C4-2B (cell line): ENCODE data around the gene TMTC1.
"Not testable (repeated sequence)": the region's sequence is repeated elsewhere in the genome, so short reads cannot be mapped to it uniquely, and the experiment has no call there.

Experiments used
- H3K27ac ChIP-seq: fragments of 450-650 bp; 2 replicates; pipeline ENCODE4 v1.5.1; 2017
- ZFX ChIP-seq: fragments of 450-650 bp; IDR thresholded peaks from 2 replicates; pipeline ENCODE4 v1.6.1; 2017
- TF ChIP-seq, protein P1 (sequence below): fragments of 450-650 bp; conservative IDR thresholded peaks from 2 replicates; pipeline ENCODE4 v1.5.1; 2017; ENCODE audit warnings: mild to moderate bottlenecking

Gene TMTC1

DNA sequence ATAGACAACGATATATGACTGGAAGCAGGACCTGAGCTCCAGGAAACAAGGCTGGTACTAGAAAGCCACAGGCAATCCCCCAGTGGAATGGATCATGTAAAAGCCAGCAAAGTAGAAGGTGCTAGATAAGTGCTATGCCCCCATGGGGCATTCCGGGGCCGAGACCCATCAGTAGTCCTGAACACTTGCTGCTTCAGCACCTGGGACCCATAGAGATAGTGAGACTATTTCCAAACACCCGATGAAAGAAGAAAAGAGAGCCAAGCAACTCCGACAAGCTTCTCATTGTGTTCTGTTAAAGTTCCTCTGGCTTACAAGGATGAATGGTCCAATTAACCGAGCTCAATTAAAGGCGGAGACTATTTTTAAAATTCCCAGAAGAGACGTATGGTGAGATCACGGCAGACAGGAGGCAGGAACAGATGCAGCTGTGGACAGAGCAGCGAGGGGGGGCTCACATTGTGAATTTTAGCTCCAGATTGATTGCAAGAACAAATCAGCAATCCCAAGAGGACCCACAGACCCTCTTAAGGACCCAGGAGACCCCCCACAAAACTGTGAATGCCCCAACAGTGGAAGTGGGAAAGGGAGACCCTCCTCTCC is 143.7 kb downstream of the TMTC1 start:
- H3K27ac ChIP-seq: no peak overlapping the region
- no peak for TF ChIP-seq ZFX
- TF ChIP-seq, protein P1, sequence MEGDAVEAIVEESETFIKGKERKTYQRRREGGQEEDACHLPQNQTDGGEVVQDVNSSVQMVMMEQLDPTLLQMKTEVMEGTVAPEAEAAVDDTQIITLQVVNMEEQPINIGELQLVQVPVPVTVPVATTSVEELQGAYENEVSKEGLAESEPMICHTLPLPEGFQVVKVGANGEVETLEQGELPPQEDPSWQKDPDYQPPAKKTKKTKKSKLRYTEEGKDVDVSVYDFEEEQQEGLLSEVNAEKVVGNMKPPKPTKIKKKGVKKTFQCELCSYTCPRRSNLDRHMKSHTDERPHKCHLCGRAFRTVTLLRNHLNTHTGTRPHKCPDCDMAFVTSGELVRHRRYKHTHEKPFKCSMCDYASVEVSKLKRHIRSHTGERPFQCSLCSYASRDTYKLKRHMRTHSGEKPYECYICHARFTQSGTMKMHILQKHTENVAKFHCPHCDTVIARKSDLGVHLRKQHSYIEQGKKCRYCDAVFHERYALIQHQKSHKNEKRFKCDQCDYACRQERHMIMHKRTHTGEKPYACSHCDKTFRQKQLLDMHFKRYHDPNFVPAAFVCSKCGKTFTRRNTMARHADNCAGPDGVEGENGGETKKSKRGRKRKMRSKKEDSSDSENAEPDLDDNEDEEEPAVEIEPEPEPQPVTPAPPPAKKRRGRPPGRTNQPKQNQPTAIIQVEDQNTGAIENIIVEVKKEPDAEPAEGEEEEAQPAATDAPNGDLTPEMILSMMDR: no peak

DNA sequence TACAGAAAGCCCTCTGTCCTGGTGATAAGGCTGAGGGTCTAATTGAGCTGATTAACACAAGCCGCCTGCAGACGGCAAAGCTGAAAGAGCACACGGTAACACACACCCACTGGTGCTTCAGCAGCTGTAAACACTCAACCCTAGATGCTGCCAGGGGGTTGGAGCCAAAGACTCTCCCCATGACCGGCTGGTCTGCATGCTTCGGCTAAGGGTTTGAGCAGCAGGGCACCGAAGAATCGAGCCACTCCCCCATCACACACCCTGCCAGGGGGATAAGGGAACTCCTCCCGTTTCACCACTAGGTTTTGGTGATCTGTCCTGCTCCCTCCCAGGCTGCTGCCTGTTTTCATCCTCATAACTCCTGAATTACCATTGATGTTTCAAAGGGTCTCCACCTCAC is 145.2 kb downstream of the TMTC1 start:
- H3K27ac ChIP-seq: no peak overlapping the region

DNA sequence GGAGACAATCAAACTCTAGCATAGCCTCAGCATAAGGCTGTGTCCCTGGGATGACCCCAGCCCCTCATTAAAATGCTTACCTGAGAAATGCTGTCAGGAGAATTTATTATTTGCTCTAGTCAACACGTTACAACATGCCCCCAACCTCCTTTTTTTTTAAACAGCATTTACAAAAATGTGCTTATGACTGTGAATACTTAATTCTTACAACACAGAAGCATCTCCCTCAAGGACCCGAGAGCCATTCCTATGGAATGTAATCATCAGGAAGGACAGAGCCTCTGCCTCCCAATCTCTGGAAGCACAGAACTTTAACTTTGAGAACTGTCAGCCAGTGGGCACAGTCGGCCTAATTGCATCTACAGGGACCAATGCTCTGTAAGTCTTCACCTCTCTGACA is 149.7 kb downstream of the TMTC1 start:
- no peak for TF ChIP-seq ZFX
- TF ChIP-seq, protein P1: no peak
- H3K27ac ChIP-seq: no peak overlapping the region

More for the DNA sequence above, 145.2 kb downstream of the TMTC1 start:
- TF ChIP-seq, protein P1: no peak
- no peak for TF ChIP-seq ZFX

DNA sequence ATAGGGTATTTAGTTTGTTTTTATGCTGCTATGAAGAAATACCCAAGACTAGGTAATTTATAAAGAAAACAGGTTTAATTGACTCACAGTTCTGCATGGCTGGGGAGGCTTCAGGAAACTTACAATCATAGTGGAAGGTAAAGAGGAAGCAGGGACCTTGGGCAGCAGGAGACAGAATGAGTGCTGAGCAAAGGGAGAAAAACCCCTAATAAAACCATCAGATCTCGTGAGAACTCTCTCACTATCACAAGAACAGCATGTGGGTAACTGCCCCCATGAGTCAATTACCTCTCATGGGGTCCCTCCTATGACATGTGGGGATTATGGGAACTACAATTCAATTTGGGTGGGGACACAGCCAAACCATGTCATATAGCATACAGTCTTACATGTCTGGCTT is 153.6 kb downstream of the TMTC1 start:
- not testable (repeated sequence) for H3K27ac ChIP-seq

DNA sequence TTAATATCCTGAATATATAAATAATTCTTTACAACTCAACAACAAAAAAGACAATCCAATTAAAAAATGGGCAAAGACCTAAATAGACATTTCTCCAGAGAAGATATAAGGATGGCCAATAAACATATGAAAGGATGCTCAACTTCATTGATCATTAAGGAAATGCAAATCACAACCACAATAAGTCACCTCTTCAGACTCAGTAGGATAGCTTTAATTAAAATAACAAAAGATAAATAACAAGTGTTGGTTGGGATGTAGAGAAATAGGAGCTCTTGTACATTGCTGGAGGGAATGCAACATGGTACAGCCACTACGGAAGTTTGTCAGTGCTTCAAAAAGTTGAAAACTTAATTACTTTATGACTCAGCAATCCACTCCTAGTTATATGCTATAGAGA is 156.5 kb downstream of the TMTC1 start:
- H3K27ac ChIP-seq: no peak overlapping the region
- TF ChIP-seq, protein P1: no peak
- TF ChIP-seq ZFX: no peak

DNA sequence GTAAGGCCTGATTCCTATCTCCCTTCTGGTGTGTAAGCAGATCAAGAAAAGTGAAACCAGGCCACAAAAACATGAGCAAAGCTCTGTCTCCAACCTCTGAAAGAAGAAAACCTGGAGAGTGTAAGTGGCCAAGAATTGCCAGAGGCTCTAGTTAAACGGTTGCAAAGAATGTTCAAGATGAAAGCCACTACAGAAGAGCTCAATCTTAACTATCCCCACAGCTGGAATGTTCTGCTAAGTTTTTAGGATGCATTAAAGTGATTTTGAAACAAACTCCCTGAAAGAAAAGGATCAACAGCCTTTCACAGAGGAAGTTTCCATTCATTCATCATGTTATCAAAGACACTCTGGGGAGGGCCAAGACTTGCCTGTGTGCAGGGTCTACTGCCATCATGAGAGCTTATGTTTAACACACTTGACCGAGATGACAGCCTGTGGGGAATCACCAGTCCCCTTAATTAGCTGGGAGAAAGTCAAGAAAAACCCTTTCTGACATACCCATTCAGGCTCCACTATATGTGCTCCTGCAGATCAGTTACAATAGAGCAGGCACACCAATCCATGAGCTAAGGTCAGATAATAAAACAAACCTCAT is 158.3 kb downstream of the TMTC1 start:
- no peak for TF ChIP-seq ZFX
- TF ChIP-seq, protein P1: no peak
- H3K27ac ChIP-seq: no peak overlapping the region

DNA sequence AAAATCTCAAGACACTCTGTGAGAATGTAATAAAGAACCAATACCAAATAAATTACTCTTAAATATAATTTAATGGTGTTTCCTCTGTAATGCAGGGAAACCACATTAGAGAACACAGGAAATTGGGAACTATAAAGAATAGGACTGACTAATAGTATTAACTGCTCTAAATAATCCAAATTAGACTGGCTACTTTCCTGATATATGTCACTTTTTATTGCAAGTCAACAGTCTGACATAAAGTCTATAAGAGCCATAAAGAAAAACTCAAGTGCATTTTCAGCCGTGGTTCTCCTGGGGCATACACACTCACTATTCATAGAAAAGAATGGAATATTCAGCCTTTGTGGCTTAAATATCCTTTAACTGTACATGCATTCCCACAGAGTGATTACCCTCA is 161.5 kb downstream of the TMTC1 start:
- no peak for TF ChIP-seq ZFX
- TF ChIP-seq, protein P1: no peak
- H3K27ac ChIP-seq: no peak overlapping the region

DNA sequence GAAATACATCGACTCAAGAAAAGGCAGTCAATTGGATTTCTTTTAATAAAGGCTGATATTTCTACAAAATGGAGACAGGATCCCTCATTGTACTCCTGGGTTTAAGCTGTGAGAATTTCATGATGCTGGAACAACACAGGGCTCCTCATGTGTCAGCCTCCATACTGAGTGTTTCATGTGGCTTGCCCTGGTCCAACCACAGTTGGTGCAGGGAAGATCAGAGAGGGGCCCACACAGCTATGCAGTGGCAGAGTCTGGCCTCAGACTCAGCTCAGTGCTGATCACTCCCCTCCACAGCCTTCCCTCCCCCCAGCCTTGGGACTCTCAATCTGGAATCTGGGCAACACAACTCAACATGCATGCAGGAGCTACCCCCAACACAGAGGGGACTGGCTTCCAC is 163.7 kb downstream of the TMTC1 start:
- H3K27ac ChIP-seq: no peak overlapping the region

More for the DNA sequence above, 163.7 kb downstream of the TMTC1 start:
- no peak for TF ChIP-seq ZFX
- TF ChIP-seq, protein P1: no peak
